OCI-LY7 (cell line): Measurements from ENCODE around the gene DPP10.

Experiments used
- EZH2phosphoT487 ChIP-seq: fragments of 200-600 bp; sonication (generic); IDR thresholded peaks from 2 replicates; pipeline ENCODE4 v1.6.1; 2018; ENCODE audit warnings: low read depth, borderline replicate concordance, mild to moderate bottlenecking, mixed run types, antibody characterized with exemption, low read length, moderate library complexity, mixed read lengths
- TF ChIP-seq, protein P1 (sequence below): fragments of 200-600 bp; sonication (generic); conservative IDR thresholded peaks from 2 replicates; pipeline ENCODE4 v1.5.1; 2014; ENCODE audit warnings: mild to moderate bottlenecking, antibody characterized with exemption, low read length, moderate library complexity, mixed read lengths

- TF ChIP-seq, protein P1, sequence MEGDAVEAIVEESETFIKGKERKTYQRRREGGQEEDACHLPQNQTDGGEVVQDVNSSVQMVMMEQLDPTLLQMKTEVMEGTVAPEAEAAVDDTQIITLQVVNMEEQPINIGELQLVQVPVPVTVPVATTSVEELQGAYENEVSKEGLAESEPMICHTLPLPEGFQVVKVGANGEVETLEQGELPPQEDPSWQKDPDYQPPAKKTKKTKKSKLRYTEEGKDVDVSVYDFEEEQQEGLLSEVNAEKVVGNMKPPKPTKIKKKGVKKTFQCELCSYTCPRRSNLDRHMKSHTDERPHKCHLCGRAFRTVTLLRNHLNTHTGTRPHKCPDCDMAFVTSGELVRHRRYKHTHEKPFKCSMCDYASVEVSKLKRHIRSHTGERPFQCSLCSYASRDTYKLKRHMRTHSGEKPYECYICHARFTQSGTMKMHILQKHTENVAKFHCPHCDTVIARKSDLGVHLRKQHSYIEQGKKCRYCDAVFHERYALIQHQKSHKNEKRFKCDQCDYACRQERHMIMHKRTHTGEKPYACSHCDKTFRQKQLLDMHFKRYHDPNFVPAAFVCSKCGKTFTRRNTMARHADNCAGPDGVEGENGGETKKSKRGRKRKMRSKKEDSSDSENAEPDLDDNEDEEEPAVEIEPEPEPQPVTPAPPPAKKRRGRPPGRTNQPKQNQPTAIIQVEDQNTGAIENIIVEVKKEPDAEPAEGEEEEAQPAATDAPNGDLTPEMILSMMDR: no peak
- TF ChIP-seq EZH2phosphoT487: no peak
Observed at GRCh38 chr2:114542695-114543094, 100.3 kb downstream of the DPP10 start.
